ENCODE data around the gene TPRKB. TPM values are rescaled to one million over a fixed set of nuclear protein-coding genes. Genes with fewer than 3 reads are reported as not detected.
"Not testable (repeated sequence)": the region's sequence is repeated elsewhere in the genome, so short reads cannot be mapped to it uniquely, and the experiment has no call there.

Gene TPRKB
- total RNA-seq, 1 donor from 2014 or later = 33.3 TPM

DNA sequence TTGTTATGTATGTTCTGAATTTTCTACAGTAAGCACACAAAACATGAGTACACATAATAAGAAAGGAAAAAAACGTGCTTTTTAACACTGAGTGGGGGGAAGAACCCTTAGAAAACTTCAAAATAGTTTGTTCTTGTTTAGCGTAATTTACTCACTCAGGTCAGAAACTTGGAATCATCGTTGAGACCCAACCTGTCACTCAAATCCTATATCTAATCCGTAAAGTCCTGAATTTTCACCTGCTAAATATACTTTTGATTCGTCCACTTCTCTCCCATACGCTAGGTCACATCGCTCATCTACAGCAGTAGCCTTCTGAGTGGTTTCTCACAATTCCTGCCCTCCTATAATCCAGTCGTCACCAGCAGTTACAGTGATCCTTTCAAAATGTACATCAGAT, 767 bp downstream of the TPRKB start:
- Mint-ChIP-seq H3K9me3 (ENCODE audit: unreplicated experiment) (no peaks in the 10 kb centered on the region), H3K27ac (ENCODE audit: unreplicated experiment) (peak overlapping the region; percentile 100), H3K36me3 (ENCODE audit: low read depth, unreplicated experiment) (peaks cover 32% of the 10 kb centered on the region), H3K27me3 (ENCODE audit: unreplicated experiment) (peaks cover 9% of the 10 kb centered on the region), H3K4me3 (ENCODE audit: unreplicated experiment) (peak overlapping the region; percentile 99), H3K4me1 (ENCODE audit: unreplicated experiment) (peaks cover 10% of the 10 kb centered on the region)
- DNase-seq (ENCODE audit: low spot score) = no peak
- TF ChIP-seq, protein P1, sequence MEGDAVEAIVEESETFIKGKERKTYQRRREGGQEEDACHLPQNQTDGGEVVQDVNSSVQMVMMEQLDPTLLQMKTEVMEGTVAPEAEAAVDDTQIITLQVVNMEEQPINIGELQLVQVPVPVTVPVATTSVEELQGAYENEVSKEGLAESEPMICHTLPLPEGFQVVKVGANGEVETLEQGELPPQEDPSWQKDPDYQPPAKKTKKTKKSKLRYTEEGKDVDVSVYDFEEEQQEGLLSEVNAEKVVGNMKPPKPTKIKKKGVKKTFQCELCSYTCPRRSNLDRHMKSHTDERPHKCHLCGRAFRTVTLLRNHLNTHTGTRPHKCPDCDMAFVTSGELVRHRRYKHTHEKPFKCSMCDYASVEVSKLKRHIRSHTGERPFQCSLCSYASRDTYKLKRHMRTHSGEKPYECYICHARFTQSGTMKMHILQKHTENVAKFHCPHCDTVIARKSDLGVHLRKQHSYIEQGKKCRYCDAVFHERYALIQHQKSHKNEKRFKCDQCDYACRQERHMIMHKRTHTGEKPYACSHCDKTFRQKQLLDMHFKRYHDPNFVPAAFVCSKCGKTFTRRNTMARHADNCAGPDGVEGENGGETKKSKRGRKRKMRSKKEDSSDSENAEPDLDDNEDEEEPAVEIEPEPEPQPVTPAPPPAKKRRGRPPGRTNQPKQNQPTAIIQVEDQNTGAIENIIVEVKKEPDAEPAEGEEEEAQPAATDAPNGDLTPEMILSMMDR (IDR thresholded peaks at IDR 0.05; ENCODE audit: unreplicated experiment) = no peak

DNA sequence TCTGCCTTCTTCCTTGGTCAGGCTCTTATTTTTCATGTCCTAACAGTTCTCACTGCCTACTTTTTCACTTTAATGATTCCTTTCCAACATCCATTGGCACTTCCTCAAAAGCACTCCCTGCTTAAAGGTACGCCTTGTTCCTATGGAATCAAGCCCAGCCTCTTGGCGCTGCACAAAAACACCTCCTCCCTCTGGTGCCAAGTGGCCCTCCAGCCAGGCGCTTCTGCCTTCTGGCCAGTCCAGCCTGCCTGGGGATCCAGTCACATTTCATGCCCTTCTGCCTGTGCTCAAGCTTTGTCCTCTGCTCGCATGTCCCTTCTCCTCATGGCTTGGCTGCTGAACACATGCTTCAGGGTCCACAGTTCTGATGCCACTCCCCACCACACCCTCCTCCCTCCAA, 6.3 kb downstream of the TPRKB start:
- no peak overlapping the region for H3K4me3 Mint-ChIP-seq (ENCODE audit: unreplicated experiment)
- H3K27ac Mint-ChIP-seq (ENCODE audit: unreplicated experiment) = peak overlapping the region; percentile 13
- peaks cover 32% of the 10 kb centered on the region for H3K36me3 Mint-ChIP-seq (ENCODE audit: low read depth, unreplicated experiment)
- peaks cover 8% of the 10 kb centered on the region for H3K4me1 Mint-ChIP-seq (ENCODE audit: unreplicated experiment)
- peaks cover 2% of the 10 kb centered on the region for H3K27me3 Mint-ChIP-seq (ENCODE audit: unreplicated experiment)
- no peak for DNase-seq (ENCODE audit: low spot score)
- TF ChIP-seq, protein P1 (IDR thresholded peaks at IDR 0.05; ENCODE audit: unreplicated experiment) = no peak
- H3K9me3 Mint-ChIP-seq (ENCODE audit: unreplicated experiment) = no peaks in the 10 kb centered on the region

DNA sequence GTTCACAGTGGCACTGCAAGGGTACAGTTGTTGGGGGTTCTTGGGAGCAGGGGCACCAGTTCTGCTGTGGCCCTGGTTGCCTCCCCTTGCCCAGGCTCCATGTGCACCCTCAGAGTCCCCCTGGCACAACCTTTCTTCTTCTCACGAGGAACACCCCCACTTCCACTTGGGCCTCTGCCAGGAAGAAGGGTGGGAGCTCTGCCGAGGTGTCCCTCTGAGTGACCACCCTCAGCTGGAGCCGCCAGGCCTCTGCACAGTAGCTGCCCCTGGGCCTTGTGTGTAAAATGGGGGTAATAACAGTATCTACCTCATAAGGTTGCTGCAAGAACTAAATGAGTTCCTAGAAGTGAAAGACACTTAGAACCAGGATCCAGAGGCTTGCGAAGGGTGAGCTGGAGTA, 8.4 kb downstream of the TPRKB start:
- no peaks in the 10 kb centered on the region for H3K9me3 Mint-ChIP-seq (ENCODE audit: unreplicated experiment)
- peaks cover 8% of the 10 kb centered on the region for H3K4me1 Mint-ChIP-seq (ENCODE audit: unreplicated experiment)
- H3K27me3 Mint-ChIP-seq (ENCODE audit: unreplicated experiment) = peaks cover 2% of the 10 kb centered on the region
- DNase-seq (ENCODE audit: low spot score) = no peak
- H3K4me3 Mint-ChIP-seq (ENCODE audit: unreplicated experiment) = no peak overlapping the region
- H3K36me3 Mint-ChIP-seq (ENCODE audit: low read depth, unreplicated experiment) = peaks cover 27% of the 10 kb centered on the region
- TF ChIP-seq, protein P1 (IDR thresholded peaks at IDR 0.05; ENCODE audit: unreplicated experiment) = no peak
- no peak overlapping the region for H3K27ac Mint-ChIP-seq (ENCODE audit: unreplicated experiment)

DNA sequence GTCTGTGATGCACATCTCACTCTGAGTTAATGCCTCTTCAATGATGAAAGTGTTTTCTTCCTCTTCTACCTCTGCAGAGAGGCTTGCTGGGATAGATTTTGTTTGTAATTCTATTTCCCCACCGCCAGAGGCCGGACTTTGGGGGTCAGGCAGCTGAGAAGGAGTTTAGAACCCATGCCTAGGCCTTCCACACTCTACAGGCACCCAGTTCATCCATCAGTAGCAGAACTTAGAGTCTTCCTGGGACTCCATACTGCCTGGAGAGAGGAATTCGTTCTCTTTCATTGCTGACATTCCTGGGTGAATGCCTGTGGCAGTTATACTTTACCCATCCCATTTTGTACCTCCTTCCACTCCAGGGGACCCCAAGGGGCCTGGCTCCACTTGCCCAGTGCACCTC, 9.1 kb downstream of the TPRKB start:
- no peak for DNase-seq (ENCODE audit: low spot score)

DNA sequence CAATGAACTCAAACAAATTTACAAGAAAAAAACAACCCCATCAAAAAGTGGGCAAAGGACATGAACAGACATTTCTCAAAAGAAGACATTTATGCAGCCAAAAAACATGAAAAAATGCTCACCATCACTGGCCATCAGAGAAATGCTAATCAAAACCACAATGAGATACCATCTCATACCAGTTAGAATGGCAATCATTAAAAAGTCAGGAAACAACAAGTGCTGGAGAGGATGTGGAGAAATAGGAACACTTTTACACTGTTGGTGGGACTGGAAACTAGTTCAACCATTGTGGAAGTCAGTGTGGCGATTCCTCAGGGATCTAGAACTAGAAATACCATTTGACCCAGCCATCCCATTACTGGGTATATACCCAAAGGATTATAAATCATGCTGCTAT, 10.5 kb downstream of the TPRKB start:
- not testable (repeated sequence) for H3K27me3 Mint-ChIP-seq (ENCODE audit: unreplicated experiment); H3K4me3 Mint-ChIP-seq (ENCODE audit: unreplicated experiment); H3K4me1 Mint-ChIP-seq (ENCODE audit: unreplicated experiment); DNase-seq (ENCODE audit: low spot score); H3K9me3 Mint-ChIP-seq (ENCODE audit: unreplicated experiment); H3K27ac Mint-ChIP-seq (ENCODE audit: unreplicated experiment)
- H3K36me3 Mint-ChIP-seq (ENCODE audit: low read depth, unreplicated experiment) = peaks cover 17% of the 10 kb centered on the region

More for the DNA sequence above, 9.1 kb downstream of the TPRKB start:
- TF ChIP-seq, protein P1 (IDR thresholded peaks at IDR 0.05; ENCODE audit: unreplicated experiment) = no peak
- Mint-ChIP-seq H3K27ac (ENCODE audit: unreplicated experiment) (no peak overlapping the region), H3K36me3 (ENCODE audit: low read depth, unreplicated experiment) (peaks cover 25% of the 10 kb centered on the region), H3K4me1 (ENCODE audit: unreplicated experiment) (peaks cover 8% of the 10 kb centered on the region), H3K27me3 (ENCODE audit: unreplicated experiment) (peaks cover 2% of the 10 kb centered on the region), H3K9me3 (ENCODE audit: unreplicated experiment) (no peaks in the 10 kb centered on the region), H3K4me3 (ENCODE audit: unreplicated experiment) (no peak overlapping the region)
